ENCODE data around the gene MFRP.

Gene MFRP

GRCh38 chr11:119295178-119295577 lies 51.3 kb downstream of the MFRP start:
- DNase-seq (ENCODE audit: low read depth): no peak

- DNase-seq (ENCODE audit: low read depth): no peak
These were observed 53.0 kb downstream of the MFRP start for GRCh38 chr11:119293461-119293860.

DNA sequence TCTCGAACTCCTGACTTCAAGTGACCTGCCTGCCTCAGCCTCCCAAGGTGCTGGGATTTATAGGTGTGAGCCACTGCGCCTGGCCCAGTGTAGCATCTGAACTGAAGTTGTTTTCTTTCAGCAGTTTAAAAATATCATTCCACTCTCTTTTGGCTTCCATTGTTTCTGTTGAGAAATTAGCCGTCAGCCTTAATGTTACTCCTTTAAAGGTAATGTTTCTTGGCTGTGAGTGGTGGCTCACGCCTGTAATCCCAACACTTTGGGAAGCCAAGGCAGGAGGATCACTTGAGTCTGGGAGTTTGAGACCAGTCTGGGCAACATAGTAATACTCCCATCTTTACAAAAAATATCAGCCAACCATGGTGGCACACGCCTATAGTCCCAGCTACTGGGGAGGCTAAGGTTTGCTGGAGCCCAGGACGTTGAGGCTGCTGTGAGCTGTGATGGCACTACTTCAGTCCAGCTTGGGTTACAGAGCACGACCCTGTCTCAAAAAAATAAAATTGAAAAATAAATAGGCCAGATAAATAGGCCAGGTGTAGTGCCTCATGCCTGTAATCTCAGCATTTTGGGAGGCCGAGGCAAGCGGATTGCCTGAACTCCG lies 55.5 kb downstream of the MFRP start:
- no peak for DNase-seq (ENCODE audit: low read depth)

All from T follicular helper cell (primary cell).